ENCODE results near the gene ASTN2.

ASTN2 gene

GRCh38 chr9:117104716-117105495, 310.0 kb downstream of the ASTN2 start:
- no peak for TF ChIP-seq CTCF (IDR thresholded peaks at IDR 0.05; ENCODE audit: extremely low read depth, insufficient read depth, missing control alignments)
- in situ Hi-C loops (cut with MboI; ENCODE audit: low pct_unique_long_range_greater_than_20kb, low sequenced_read_pairs, unreplicated experiment) = no loop called here
- no peak for DNase-seq (ENCODE audit: low spot score)

GRCh38 chr9:117104206-117104605, 310.7 kb downstream of the ASTN2 start:
- no peak for DNase-seq (ENCODE audit: low spot score)
- TF ChIP-seq CTCF (IDR thresholded peaks at IDR 0.05; ENCODE audit: extremely low read depth, insufficient read depth, missing control alignments) = no peak
- in situ Hi-C loops (cut with MboI; ENCODE audit: low pct_unique_long_range_greater_than_20kb, low sequenced_read_pairs, unreplicated experiment) = no loop called here

- DNase-seq (ENCODE audit: low spot score) = no peak
- in situ Hi-C loops (cut with MboI; ENCODE audit: low pct_unique_long_range_greater_than_20kb, low sequenced_read_pairs, unreplicated experiment) = no loop called here
- no peak for TF ChIP-seq CTCF (IDR thresholded peaks at IDR 0.05; ENCODE audit: extremely low read depth, insufficient read depth, missing control alignments)
Measured at GRCh38 chr9:117103438-117104110, 311.3 kb downstream of the ASTN2 start.

GRCh38 chr9:117101008-117101407, 313.8 kb downstream of the ASTN2 start:
- no peak for DNase-seq (ENCODE audit: low spot score)
- in situ Hi-C loops (cut with MboI; ENCODE audit: low pct_unique_long_range_greater_than_20kb, low sequenced_read_pairs, unreplicated experiment) = no loop called here
- no peak for TF ChIP-seq CTCF (IDR thresholded peaks at IDR 0.05; ENCODE audit: extremely low read depth, insufficient read depth, missing control alignments)

GRCh38 chr9:117098331-117098730, 316.5 kb downstream of the ASTN2 start:
- in situ Hi-C loops (cut with MboI; ENCODE audit: low pct_unique_long_range_greater_than_20kb, low sequenced_read_pairs, unreplicated experiment) = no loop called here
- DNase-seq (ENCODE audit: low spot score) = no peak
- TF ChIP-seq CTCF (IDR thresholded peaks at IDR 0.05; ENCODE audit: extremely low read depth, insufficient read depth, missing control alignments) = no peak

GRCh38 chr9:117097761-117098160, 317.1 kb downstream of the ASTN2 start:
- DNase-seq (ENCODE audit: low spot score) = no peak
- in situ Hi-C loops (cut with MboI; ENCODE audit: low pct_unique_long_range_greater_than_20kb, low sequenced_read_pairs, unreplicated experiment) = no loop called here
- no peak for TF ChIP-seq CTCF (IDR thresholded peaks at IDR 0.05; ENCODE audit: extremely low read depth, insufficient read depth, missing control alignments)

Measured in GM13977 (cell line).